Posterior cingulate gyrus (tissue), 11 donors: ENCODE measurements around the gene CDC42EP2.

Source experiments
- DNase-seq, 10 donors: peaks; one replicate each; pipeline versions ENCODE4 v3.0.0 to v3.0.0-alpha.2; 2020 to 2021; ENCODE audit warnings: mixed read lengths in 3 of 10
- intact Hi-C: fragments of 100-400 bp; cut with DNase I; formaldehyde crosslinking; loops from one replicate; pipeline ENCODE4 v1.15.1; 2023

The CDC42EP2 gene

GRCh38 chr11:65353900-65354264 is 39.2 kb downstream of the CDC42EP2 start:
- intact Hi-C loops = no loop called here
- peak in 9 of 10 donors; percentile 26 to 93 (median 58) for DNase-seq

- intact Hi-C loops = no loop called here
- DNase-seq = peak; percentile 96 to 100 (median 98)
Observed at GRCh38 chr11:65354265-65355012, 39.8 kb downstream of the CDC42EP2 start, which contains the start of gene TIGD3. TIGD3 (plus strand) TSS chr11:65354751; CDS start chr11:65355809, 1,058 bp downstream.

- intact Hi-C loops = no loop called here
- DNase-seq = peak in 2 of 10 donors; percentile 14 to 87
Observed at GRCh38 chr11:65355013-65355775, 40.5 kb downstream of the CDC42EP2 start.

- DNase-seq = peak in 9 of 10 donors; percentile 37 to 96 (median 58)
- intact Hi-C loops = no loop called here
Observed at GRCh38 chr11:65355776-65356393, 41.2 kb downstream of the CDC42EP2 start.

GRCh38 chr11:65356394-65356972 is 41.8 kb downstream of the CDC42EP2 start:
- intact Hi-C loops = no loop called here
- DNase-seq = peak in 1 of 10 donors; percentile 79

GRCh38 chr11:65357856-65358356 is 43.2 kb downstream of the CDC42EP2 start:
- intact Hi-C loops = no loop called here
- peak in 1 of 10 donors; percentile 11 for DNase-seq

- intact Hi-C loops = loop anchor here (10.0 kb wide), 2 partner anchors 52 to 232 kb away; partner anchors contain the start of gene KCNK7
- DNase-seq = peak in 2 of 10 donors; percentile 25 to 62
Observed at GRCh38 chr11:65362320-65362931, 47.8 kb downstream of the CDC42EP2 start.

- DNase-seq = no peak
- intact Hi-C loops = loop anchor here (10.0 kb wide), 2 partner anchors 52 to 232 kb away; partner anchors contain the start of gene KCNK7
Observed at GRCh38 chr11:65362966-65363365, 48.3 kb downstream of the CDC42EP2 start.

GRCh38 chr11:65363770-65364169 is 49.1 kb downstream of the CDC42EP2 start:
- intact Hi-C loops = loop anchor here (10.0 kb wide), 2 partner anchors 51 to 231 kb away; partner anchors contain the start of gene KCNK7
- peak in 1 of 10 donors; percentile 25 for DNase-seq

GRCh38 chr11:65366340-65366773 is 51.7 kb downstream of the CDC42EP2 start:
- DNase-seq = peak in 1 of 10 donors; percentile 27
- intact Hi-C loops = loop anchor here (1.0 to 10.0 kb wide), 3 partner anchors 48 to 228 kb away; partner anchors contain the start of gene KCNK7

GRCh38 chr11:65370659-65371049 is 56.0 kb downstream of the CDC42EP2 start:
- no peak for DNase-seq
- intact Hi-C loops = no loop called here
